A549 (cell line): ENCODE measurements around the gene VPS18. TPM values are rescaled to one million over a fixed set of nuclear protein-coding genes. Genes with fewer than 3 reads are reported as not detected.

Source experiments
- ATAC-seq, 2 experiments: fragments of 200-7000 bp in 1 of 2; fragments of >200 bp in 1 of 2; cut with Nextera tagmentation in 1 of 2; cut with Tn5 transposase in 1 of 2; 3 replicates each; pipeline versions ENCODE4 v1.8.0 to v1.9.1; 2018 to 2020; ENCODE audit warnings: mild to moderate bottlenecking in 1 of 2, moderate library complexity in 1 of 2
- CTCF ChIA-PET: fragments of 300-600 bp; sonication (Branson Sonifier 250); formaldehyde crosslinking; extraction: SDS; loops from one replicate; lab custom pipeline; 2021; ENCODE audit warnings: antibody characterized with exemption, inconsistent platforms; lab: Yijun Ruan, JAX
- POLR2A ChIA-PET: fragments of 350-600 bp; formaldehyde crosslinking; extraction: SDS; loops from one replicate; lab custom pipeline; 2021; ENCODE audit warnings: antibody characterized with exemption, inconsistent platforms; lab: Yijun Ruan, JAX
- DNase-seq, 2 experiments: peaks; one replicate each; pipeline versions ENCODE4 v3.0.0 to v3.0.0-alpha.2; 2011 to 2016; ENCODE audit warnings: low read depth in 1 of 2, low spot score in 1 of 2
- FAIRE-seq: peaks from 2 replicates; lab custom pipeline; 2011; peaks lifted over from hg19 to GRCh38; lab: Jason Lieb, UNC
- H3K27ac ChIP-seq, 2 experiments: fragments of >200 bp; sonication (Bioruptor Twin); formaldehyde crosslinking; 3 replicates each; pipeline ENCODE4 v1.5.1; 2016 to 2017
- H3K4me1 ChIP-seq: fragments of >200 bp; sonication (Bioruptor Twin); formaldehyde crosslinking; 3 replicates; pipeline ENCODE4 v1.6.1; 2016
- H3K4me2 ChIP-seq: fragments of >200 bp; sonication (Bioruptor Twin); formaldehyde crosslinking; 3 replicates; pipeline ENCODE4 v1.6.1; 2016
- H3K4me3 ChIP-seq: fragments of >200 bp; sonication (Bioruptor Twin); formaldehyde crosslinking; 3 replicates; pipeline ENCODE4 v1.5.1; 2016
- H3K9me3 ChIP-seq: fragments of >200 bp; sonication (Bioruptor Twin); formaldehyde crosslinking; 3 replicates; pipeline ENCODE4 v1.6.1; 2016
- CTCF ChIP-seq: fragments of >200 bp; sonication (Bioruptor Twin); formaldehyde crosslinking; IDR thresholded peaks from 3 replicates; pipeline ENCODE4 v1.5.1; 2016
- ESRRA ChIP-seq: fragments of 150-350 bp; IDR thresholded peaks from 2 replicates; pipeline ENCODE4 v1.6.1; 2014; ENCODE audit warnings: mild to moderate bottlenecking, low read length, borderline replicate concordance
- FOSL2 ChIP-seq, 2 experiments: fragments of 450-650 bp in 1 of 2; fragments of >200 bp in 1 of 2; sonication (Bioruptor Twin) in 1 of 2; formaldehyde crosslinking; IDR thresholded peaks; 2 replicates each; pipeline versions ENCODE4 v1.5.0 to v1.6.1; 2016 to 2020; ENCODE audit warnings: mild to moderate bottlenecking in 1 of 2, moderate library complexity in 1 of 2
- HDAC2 ChIP-seq: fragments of 200-600 bp; sonication (generic); IDR thresholded peaks from 2 replicates; pipeline ENCODE4 v1.6.1; 2016
- JUN ChIP-seq, 2 experiments: fragments of >200 bp; sonication (Bioruptor Twin); formaldehyde crosslinking; IDR thresholded peaks; 2 replicates in 1 of 2; 3 replicates in 1 of 2; pipeline ENCODE4 v1.6.1; 2016 to 2017
- KDM1A ChIP-seq: fragments of 200-600 bp; sonication (generic); IDR thresholded peaks from 2 replicates; pipeline ENCODE4 v1.6.1; 2016; ENCODE audit warnings: low read depth, mild to moderate bottlenecking
- MYC ChIP-seq: IDR thresholded peaks from 2 replicates; pipeline ENCODE4 v1.6.1; 2012; ENCODE audit warnings: mild to moderate bottlenecking, inconsistent platforms, low read length, improper control_type of control experiment, borderline replicate concordance
- RAD21 ChIP-seq, 2 experiments: fragments of >200 bp in 1 of 2; sonication (Bioruptor Twin) in 1 of 2; formaldehyde crosslinking in 1 of 2; IDR thresholded peaks in 1 of 2; conservative IDR thresholded peaks in 1 of 2; 2 replicates in 1 of 2; 3 replicates in 1 of 2; pipeline ENCODE4 v1.6.1; 2012 to 2018; ENCODE audit warnings: inconsistent platforms in 1 of 2
- RARB ChIP-seq: fragments of 250-450 bp; sonication (Bioruptor Pico); IDR thresholded peaks from 2 replicates; pipeline ENCODE4 v1.8.0; 2021; ENCODE audit warnings: mild to moderate bottlenecking, moderate library complexity
- SREBF2 ChIP-seq: fragments of 450-650 bp; IDR thresholded peaks from 2 replicates; pipeline ENCODE4 v1.6.1; 2014; ENCODE audit warnings: mild to moderate bottlenecking, moderate library complexity
- ZSCAN20 ChIP-seq: fragments of 250-450 bp; sonication (Bioruptor Pico); IDR thresholded peaks from 2 replicates; pipeline ENCODE4 v1.8.0; 2022; ENCODE audit warnings: mild to moderate bottlenecking, moderate library complexity
- WGBS: methylation state at CpG from one replicate; pipeline ENCODE4 v1.1.6; 2017; ENCODE audit errors: missing lambda C conversion rate; 5-methylcytosine and 5-hydroxymethylcytosine counted together
- polyA plus RNA-seq, 4 experiments: library from polyadenylated mRNA; depleted of rRNA in 3 of 4; stranded (reverse); fragments of >200 nt; fragmentation: RNase III in 1 of 4; extraction: RNeasy Plus Mini Kit Qiagen cat#74134 plus additional on column Dnase treatment in 1 of 4; gene quantifications; 2 replicates in 3 of 4; 3 replicates in 1 of 4; pipeline ENCODE4 v1.2.3, GENCODE V29; 2011 to 2017
- TF ChIP-seq, protein P1 (sequence below): IDR thresholded peaks from 2 replicates; pipeline ENCODE4 v1.6.1; 2012
- TF ChIP-seq, protein P2 (sequence below): IDR thresholded peaks from 2 replicates; pipeline ENCODE4 v1.6.1; 2012; ENCODE audit warnings: low read depth, borderline replicate concordance
- TF ChIP-seq, protein P3 (sequence below): IDR thresholded peaks from 2 replicates; pipeline ENCODE4 v1.6.1; 2012
- TF ChIP-seq, protein P4 (sequence below): fragments of 450-650 bp; IDR thresholded peaks from 2 replicates; pipeline ENCODE4 v1.6.1; 2014; ENCODE audit warnings: antibody characterized with exemption
- TF ChIP-seq, protein P5 (sequence below): fragments of >200 bp; sonication (Bioruptor Twin); formaldehyde crosslinking; IDR thresholded peaks from 3 replicates; pipeline ENCODE4 v1.6.1; 2016

VPS18 gene
- polyA plus RNA-seq, 2 of the 4 experiments (the other 2 are of a cell fraction): 9.0 to 15.2 TPM

- no peaks in the 10 kb centered on the region for H3K9me3 ChIP-seq
- ChIA-PET POLR2A (interaction anchor here (1.1 to 1.3 kb wide), 2 partner anchors 34 to 149 kb away, joined by 4 to 7 read pairs; no protein-coding TSS in a partner anchor), CTCF (interaction anchor here (1.0 to 13.7 kb wide), 19 partner anchors 12 to 217 kb away, joined by 3 to 254 read pairs (median 7); partner anchors contain the start of genes DNAJC17, PPP1R14D, RHOV and ZFYVE19)
- WGBS: 83% methylated on average over 19 of the region's 22 CpGs
- peak overlapping the region; percentile 88; a peak in 5 of 6 replicates for H3K27ac ChIP-seq
- ATAC-seq (no peak), FAIRE-seq (no peak), DNase-seq (no peak)
- TF ChIP-seq, protein P1, sequence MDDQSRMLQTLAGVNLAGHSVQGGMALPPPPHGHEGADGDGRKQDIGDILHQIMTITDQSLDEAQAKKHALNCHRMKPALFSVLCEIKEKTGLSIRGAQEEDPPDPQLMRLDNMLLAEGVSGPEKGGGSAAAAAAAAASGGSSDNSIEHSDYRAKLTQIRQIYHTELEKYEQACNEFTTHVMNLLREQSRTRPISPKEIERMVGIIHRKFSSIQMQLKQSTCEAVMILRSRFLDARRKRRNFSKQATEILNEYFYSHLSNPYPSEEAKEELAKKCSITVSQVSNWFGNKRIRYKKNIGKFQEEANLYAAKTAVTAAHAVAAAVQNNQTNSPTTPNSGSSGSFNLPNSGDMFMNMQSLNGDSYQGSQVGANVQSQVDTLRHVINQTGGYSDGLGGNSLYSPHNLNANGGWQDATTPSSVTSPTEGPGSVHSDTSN: no peak
- TF ChIP-seq RARB (CRISPR knock-in tag) (no peak), FOSL2 (IDR thresholded peaks at IDR 0.05) (no peak), FOSL2 (CRISPR knock-in tag; IDR thresholded peaks at IDR 0.05) (no peak), ZSCAN20 (CRISPR knock-in tag) (no peak), KDM1A (no peak), RAD21 (conservative IDR thresholded peaks at IDR 0.05 in 1 of 2, IDR thresholded peaks at IDR 0.05 in 1 of 2) (no peak), MYC (no peak), ESRRA (no peak), HDAC2 (no peak)
- peak overlapping the region; percentile 98; the same call in 2 of the 3 replicates for H3K4me2 ChIP-seq
- peaks cover 12% of the 10 kb centered on the region for H3K4me1 ChIP-seq
- no peak overlapping the region for H3K4me3 ChIP-seq
Measured at GRCh38 chr15:40893019-40893670, 1.1 kb upstream of the VPS18 start.

- POLR2A ChIA-PET: interaction anchor here (0.5 to 2.6 kb wide), 9 partner anchors 21 to 148 kb away, joined by 3 to 19 read pairs (median 5); partner anchors contain the start of gene RHOV
Measured at GRCh38 chr15:40894681-40895448, 615 bp downstream of the VPS18 start.

More at GRCh38 chr15:40894681-40895448, 615 bp downstream of the VPS18 start:
- Histone ChIP-seq H3K4me2 (peak overlapping the region; percentile 98), H3K4me1 (peaks cover 12% of the 10 kb centered on the region), H3K4me3 (peak overlapping the region; percentile 79), H3K9me3 (no peaks in the 10 kb centered on the region), H3K27ac (peak overlapping the region; percentile 88 to 91)
- CTCF ChIA-PET: interaction anchor here (0.8 to 13.7 kb wide), 33 partner anchors 10 to 291 kb away, joined by 3 to 254 read pairs (median 4); partner anchors contain the start of genes DNAJC17, PPP1R14D, RHOV and ZFYVE19
- ATAC-seq (peak; percentile 84 to 87), DNase-seq (peak; percentile 73 to 76), FAIRE-seq (no peak)
- TF ChIP-seq CTCF: peak; percentile 20; the same call in 1 of the 3 replicates
- TF ChIP-seq JUN (IDR thresholded peaks at IDR 0.05): 0 out of 5 replicates have a peak, but pooled peaks of 1 of the 2 experiments have one; percentile 5
- TF ChIP-seq, protein P2, sequence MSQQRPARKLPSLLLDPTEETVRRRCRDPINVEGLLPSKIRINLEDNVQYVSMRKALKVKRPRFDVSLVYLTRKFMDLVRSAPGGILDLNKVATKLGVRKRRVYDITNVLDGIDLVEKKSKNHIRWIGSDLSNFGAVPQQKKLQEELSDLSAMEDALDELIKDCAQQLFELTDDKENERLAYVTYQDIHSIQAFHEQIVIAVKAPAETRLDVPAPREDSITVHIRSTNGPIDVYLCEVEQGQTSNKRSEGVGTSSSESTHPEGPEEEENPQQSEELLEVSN: peak; percentile 45; the same call in 1 of the 2 replicates
- TF ChIP-seq, protein P3, sequence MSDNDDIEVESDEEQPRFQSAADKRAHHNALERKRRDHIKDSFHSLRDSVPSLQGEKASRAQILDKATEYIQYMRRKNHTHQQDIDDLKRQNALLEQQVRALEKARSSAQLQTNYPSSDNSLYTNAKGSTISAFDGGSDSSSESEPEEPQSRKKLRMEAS: peak; percentile 43; the same call in 1 of the 2 replicates
- no peak for TF ChIP-seq SREBF2
- TF ChIP-seq RARB (CRISPR knock-in tag): no peak
- TF ChIP-seq, protein P4, sequence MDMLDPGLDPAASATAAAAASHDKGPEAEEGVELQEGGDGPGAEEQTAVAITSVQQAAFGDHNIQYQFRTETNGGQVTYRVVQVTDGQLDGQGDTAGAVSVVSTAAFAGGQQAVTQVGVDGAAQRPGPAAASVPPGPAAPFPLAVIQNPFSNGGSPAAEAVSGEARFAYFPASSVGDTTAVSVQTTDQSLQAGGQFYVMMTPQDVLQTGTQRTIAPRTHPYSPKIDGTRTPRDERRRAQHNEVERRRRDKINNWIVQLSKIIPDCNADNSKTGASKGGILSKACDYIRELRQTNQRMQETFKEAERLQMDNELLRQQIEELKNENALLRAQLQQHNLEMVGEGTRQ: no peak
- TF ChIP-seq, protein P5, sequence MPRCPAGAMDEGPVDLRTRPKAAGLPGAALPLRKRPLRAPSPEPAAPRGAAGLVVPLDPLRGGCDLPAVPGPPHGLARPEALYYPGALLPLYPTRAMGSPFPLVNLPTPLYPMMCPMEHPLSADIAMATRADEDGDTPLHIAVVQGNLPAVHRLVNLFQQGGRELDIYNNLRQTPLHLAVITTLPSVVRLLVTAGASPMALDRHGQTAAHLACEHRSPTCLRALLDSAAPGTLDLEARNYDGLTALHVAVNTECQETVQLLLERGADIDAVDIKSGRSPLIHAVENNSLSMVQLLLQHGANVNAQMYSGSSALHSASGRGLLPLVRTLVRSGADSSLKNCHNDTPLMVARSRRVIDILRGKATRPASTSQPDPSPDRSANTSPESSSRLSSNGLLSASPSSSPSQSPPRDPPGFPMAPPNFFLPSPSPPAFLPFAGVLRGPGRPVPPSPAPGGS: 0 out of 3 replicates have a peak, but pooled peaks have one; percentile 2
- WGBS: 8% methylated on average over 11 of the region's 33 CpGs
